IMR-90 (cell line): Measurements from ENCODE around the gene FOXP4. TPM values are rescaled to one million over a fixed set of nuclear protein-coding genes. Genes with fewer than 3 reads are reported as not detected.

Experiments used
- ATAC-seq: fragments of 200-7000 bp; cut with Tn5 transposase; 2 replicates; pipeline ENCODE4 v1.9.1; 2020; ENCODE audit warnings: low read depth, mild to moderate bottlenecking, moderate library complexity
- BruUV-seq: library from RNA; stranded (reverse); fragments of 400-500 nt; replicated peaks from 2 replicates; lab custom pipeline; 2021; lab: Mats Ljungman, UMichigan
- CTCF ChIA-PET: fragments of 300-600 bp; formaldehyde crosslinking; extraction: SDS; loops from one replicate; lab custom pipeline; 2021; ENCODE audit warnings: antibody characterized with exemption; lab: Yijun Ruan, JAX
- POLR2A ChIA-PET: fragments of 300-600 bp; sonication (Branson Sonifier 250); formaldehyde crosslinking; loops from one replicate; lab custom pipeline; 2022; ENCODE audit warnings: antibody characterized with exemption; ENCODE audit not compliant: unreplicated experiment; lab: Charles Lee
- DNase-seq: peaks from one replicate; pipeline ENCODE4 v3.0.0; 2013
- H2AFZ ChIP-seq: replicated peaks from 2 replicates; pipeline ENCODE3; 2013; ENCODE audit warnings: low read length, mild to moderate bottlenecking; ENCODE audit not compliant: poor library complexity
- H2AK5ac ChIP-seq: 2 replicates; pipeline ENCODE4 v1.6.1; 2013; ENCODE audit warnings: low read depth, low read length, inconsistent platforms
- H2AK9ac ChIP-seq: replicated peaks from 2 replicates; pipeline ENCODE3; 2013; ENCODE audit warnings: mild to moderate bottlenecking, low read depth, low read length, moderate library complexity; ENCODE audit not compliant: poor library complexity
- H2BK120ac ChIP-seq: 2 replicates; pipeline ENCODE4 v1.6.1; 2013; ENCODE audit warnings: low read depth, low read length, inconsistent platforms
- H2BK15ac ChIP-seq: 3 replicates; pipeline ENCODE4 v1.6.1; 2013; ENCODE audit warnings: low read depth, low read length, inconsistent platforms
- H2BK20ac ChIP-seq: 2 replicates; pipeline ENCODE4 v1.6.1; 2013; ENCODE audit warnings: low read depth, mild to moderate bottlenecking, inconsistent platforms, low read length, moderate library complexity
- H2BK5ac ChIP-seq: 2 replicates; pipeline ENCODE4 v1.6.1; 2013; ENCODE audit warnings: mild to moderate bottlenecking, low read depth, low read length, inconsistent platforms; ENCODE audit not compliant: poor library complexity, severe bottlenecking
- H3K14ac ChIP-seq: replicated peaks from 2 replicates; pipeline ENCODE4 v1.6.1; 2013; ENCODE audit warnings: low read depth, low read length, inconsistent platforms
- H3K18ac ChIP-seq: 2 replicates; pipeline ENCODE4 v1.6.1; 2013; ENCODE audit warnings: low read depth, low read length, control low read depth
- H3K23ac ChIP-seq: 2 replicates; pipeline ENCODE4 v1.6.1; 2013; ENCODE audit warnings: low read depth, low read length, inconsistent platforms
- H3K27ac ChIP-seq: 2 replicates; pipeline ENCODE4 v1.5.1; 2013; ENCODE audit warnings: mild to moderate bottlenecking, control low read depth, low read length; ENCODE audit not compliant: insufficient read depth
- H3K27me3 ChIP-seq: 2 replicates; pipeline ENCODE4 v1.6.1; 2013; ENCODE audit warnings: low read length; ENCODE audit not compliant: control insufficient read depth, insufficient read depth
- H3K36me3 ChIP-seq: 2 replicates; pipeline ENCODE4 v1.6.1; 2013; ENCODE audit warnings: low read length, mixed read lengths; ENCODE audit not compliant: control insufficient read depth, insufficient read depth
- H3K4ac ChIP-seq: 2 replicates; pipeline ENCODE4 v1.6.1; 2013; ENCODE audit warnings: low read depth, low read length, inconsistent platforms
- H3K4me1 ChIP-seq: 2 replicates; pipeline ENCODE4 v1.6.1; 2013; ENCODE audit warnings: low read length, mixed read lengths; ENCODE audit not compliant: control insufficient read depth, insufficient read depth
- H3K4me2 ChIP-seq: 2 replicates; pipeline ENCODE4 v1.6.1; 2013; ENCODE audit warnings: low read depth, mild to moderate bottlenecking, control low read depth, low read length, moderate library complexity
- H3K4me3 ChIP-seq: 2 replicates; pipeline ENCODE4 v1.5.1; 2013; ENCODE audit warnings: low read depth, mild to moderate bottlenecking, control low read depth, low read length, moderate library complexity; ENCODE audit not compliant: insufficient read depth
- H3K56ac ChIP-seq: 2 replicates; pipeline ENCODE4 v1.6.1; 2013; ENCODE audit warnings: low read length, inconsistent platforms; ENCODE audit not compliant: insufficient read depth; ENCODE audit errors: extremely low read depth
- H3K79me1 ChIP-seq, 2 experiments: 2 replicates each; pipeline ENCODE4 v1.6.1; 2013; ENCODE audit warnings: low read length in 2 of 2, inconsistent platforms in 1 of 2, low read depth in 1 of 2
- H3K9ac ChIP-seq: 2 replicates; pipeline ENCODE4 v1.6.1; 2013; ENCODE audit warnings: low read depth, low read length, control low read depth
- H3K9me1 ChIP-seq: 2 replicates; pipeline ENCODE4 v1.6.1; 2013; ENCODE audit warnings: low read length, inconsistent platforms; ENCODE audit not compliant: insufficient read depth
- H3K9me3 ChIP-seq: 2 replicates; pipeline ENCODE4 v1.6.1; 2013; ENCODE audit warnings: low read length; ENCODE audit not compliant: control insufficient read depth, insufficient read depth
- H4K20me1 ChIP-seq: 2 replicates; pipeline ENCODE4 v1.6.1; 2013; ENCODE audit warnings: low read length, inconsistent platforms; ENCODE audit not compliant: insufficient read depth
- H4K5ac ChIP-seq: 2 replicates; pipeline ENCODE4 v1.6.1; 2013; ENCODE audit warnings: mild to moderate bottlenecking, low read depth, low read length, control low read depth
- H4K8ac ChIP-seq, 2 experiments: 2 replicates each; pipeline ENCODE4 v1.6.1; 2013; ENCODE audit warnings: low read depth in 2 of 2, low read length in 2 of 2, control low read depth in 1 of 2, inconsistent platforms in 1 of 2
- H4K91ac ChIP-seq: 2 replicates; pipeline ENCODE4 v1.6.1; 2013; ENCODE audit warnings: low read depth, low read length, inconsistent platforms; ENCODE audit not compliant: insufficient read depth
- BHLHE40 ChIP-seq: fragments of 150-350 bp; IDR thresholded peaks from 2 replicates; pipeline ENCODE4 v1.6.1; 2016; ENCODE audit warnings: mild to moderate bottlenecking, low read depth, low read length
- CEBPB ChIP-seq: IDR thresholded peaks from 2 replicates; pipeline ENCODE4 v1.6.1; 2012; ENCODE audit warnings: low read depth, low read length, improper control_type of control experiment
- ELK1 ChIP-seq: fragments of 150-350 bp; IDR thresholded peaks from 2 replicates; pipeline ENCODE4 v1.6.1; 2016; ENCODE audit warnings: low read depth, mild to moderate bottlenecking, low read length, moderate library complexity, borderline replicate concordance
- FOS ChIP-seq: fragments of 150-350 bp; IDR thresholded peaks from 2 replicates; pipeline ENCODE4 v1.6.1; 2016; ENCODE audit warnings: low read depth, low read length
- MAFK ChIP-seq: IDR thresholded peaks from 2 replicates; pipeline ENCODE4 v1.6.1; 2012; ENCODE audit warnings: low read depth, low read length, improper control_type of control experiment
- MAZ ChIP-seq: IDR thresholded peaks from 2 replicates; pipeline ENCODE4 v1.6.1; 2012; ENCODE audit warnings: low read depth, mild to moderate bottlenecking, low read length, improper control_type of control experiment, moderate library complexity, borderline replicate concordance
- POLR2A ChIP-seq: IDR thresholded peaks from 2 replicates; pipeline ENCODE4 v1.6.1; 2012; ENCODE audit warnings: mild to moderate bottlenecking, low read depth, low read length
- RAD21 ChIP-seq: IDR thresholded peaks from 2 replicates; pipeline ENCODE4 v1.6.1; 2012; ENCODE audit warnings: low read length, improper control_type of control experiment
- RCOR1 ChIP-seq: IDR thresholded peaks from 2 replicates; pipeline ENCODE4 v1.6.1; 2012; ENCODE audit warnings: mild to moderate bottlenecking, low read length, improper control_type of control experiment; ENCODE audit not compliant: insufficient replicate concordance
- RFX5 ChIP-seq: IDR thresholded peaks from 2 replicates; pipeline ENCODE4 v1.8.0; 2012; ENCODE audit warnings: low read depth, mild to moderate bottlenecking, low read length, moderate library complexity
- SMC3 ChIP-seq: fragments of 150-350 bp; IDR thresholded peaks from 2 replicates; pipeline ENCODE4 v1.6.1; 2016; ENCODE audit warnings: low read depth, mild to moderate bottlenecking, antibody characterized with exemption, low read length, moderate library complexity
- WGBS, 2 experiments: methylation state at CpG; one replicate each; pipeline versions ENCODE4 v1.1.5 to v1.1.7; 2013; ENCODE audit warnings: missing lambda C conversion rate in 2 of 2; ENCODE audit not compliant: insufficient read length in 1 of 2; ENCODE audit errors: extremely low coverage in 2 of 2; 5-methylcytosine and 5-hydroxymethylcytosine counted together
- dilution Hi-C: fragments of 300-500 bp; cut with HindIII; formaldehyde crosslinking; loops from one replicate; pipeline ENCODE4 v1.14.3; 2018; ENCODE audit warnings: low sequenced_read_pairs; ENCODE audit not compliant: unreplicated experiment
- in situ Hi-C: fragments of 300-500 bp; cut with MboI; formaldehyde crosslinking; loops from 3 replicates; pipeline ENCODE4 v1.14.3; 2019; ENCODE audit warnings: low sequenced_read_pairs, inconsistent platforms, mixed read lengths
- intact Hi-C: fragments of 100-400 bp; cut with micrococcal nuclease; formaldehyde crosslinking; loops from 2 replicates; pipeline ENCODE4 v1.10.0; 2022
- polyA plus RNA-seq, 3 experiments: library from polyadenylated mRNA; depleted of rRNA; stranded (reverse); fragments of >200 nt; gene quantifications; 2 replicates each; pipeline ENCODE4 v1.2.3, GENCODE V29; 2012; ENCODE audit warnings: low replicate concordance in 1 of 3
- total RNA-seq: library from RNA; depleted of rRNA; stranded (reverse); fragments of >200 nt; gene quantifications from 2 replicates; pipeline ENCODE4 v1.2.3, GENCODE V29; 2012
- TF ChIP-seq, protein P1 (sequence below): conservative IDR thresholded peaks from 2 replicates; pipeline ENCODE4 v1.5.1; 2012; ENCODE audit warnings: mild to moderate bottlenecking, low read depth, low read length, improper control_type of control experiment

The FOXP4 gene
- total and polyA plus RNA-seq, 2 of the 4 experiments (the other 2 are of a cell fraction), result 0.72 to 9.5 TPM

GRCh38 chr6:41618598-41618997, 72.4 kb downstream of the FOXP4 start:
- Histone ChIP-seq H3K4me3 (no peak overlapping the region), H2BK20ac (no peak overlapping the region), H3K27me3 (peaks cover 23% of the 10 kb centered on the region), H3K4me2 (no peak overlapping the region), H3K9me3 (peaks cover 13% of the 10 kb centered on the region), H3K18ac (no peak overlapping the region), H4K5ac (no peak overlapping the region), H3K56ac (no peak overlapping the region), H4K8ac (no peak overlapping the region), H2AFZ (no peak overlapping the region), H3K27ac (no peak overlapping the region), H3K4ac (no peak overlapping the region), H3K79me1 (no peaks in the 10 kb centered on the region), H2BK120ac (no peak overlapping the region), H2BK5ac (no peak overlapping the region), H3K36me3 (no peaks in the 10 kb centered on the region), H3K14ac (no peak overlapping the region), H4K91ac (no peak overlapping the region), H3K4me1 (no peaks in the 10 kb centered on the region), H2AK9ac (no peak overlapping the region), H3K23ac (no peak overlapping the region), H3K9ac (no peak overlapping the region), H2AK5ac (no peak overlapping the region), H4K20me1 (no peaks in the 10 kb centered on the region), H3K9me1 (no peaks in the 10 kb centered on the region), H2BK15ac (no peak overlapping the region)
- TF ChIP-seq POLR2A (no peak), CEBPB (no peak), RAD21 (no peak), BHLHE40 (no peak), RCOR1 (no peak), MAFK (no peak), MAZ (no peak), ELK1 (no peak), RFX5 (no peak), SMC3 (no peak), FOS (no peak)
- TF ChIP-seq, protein P1, sequence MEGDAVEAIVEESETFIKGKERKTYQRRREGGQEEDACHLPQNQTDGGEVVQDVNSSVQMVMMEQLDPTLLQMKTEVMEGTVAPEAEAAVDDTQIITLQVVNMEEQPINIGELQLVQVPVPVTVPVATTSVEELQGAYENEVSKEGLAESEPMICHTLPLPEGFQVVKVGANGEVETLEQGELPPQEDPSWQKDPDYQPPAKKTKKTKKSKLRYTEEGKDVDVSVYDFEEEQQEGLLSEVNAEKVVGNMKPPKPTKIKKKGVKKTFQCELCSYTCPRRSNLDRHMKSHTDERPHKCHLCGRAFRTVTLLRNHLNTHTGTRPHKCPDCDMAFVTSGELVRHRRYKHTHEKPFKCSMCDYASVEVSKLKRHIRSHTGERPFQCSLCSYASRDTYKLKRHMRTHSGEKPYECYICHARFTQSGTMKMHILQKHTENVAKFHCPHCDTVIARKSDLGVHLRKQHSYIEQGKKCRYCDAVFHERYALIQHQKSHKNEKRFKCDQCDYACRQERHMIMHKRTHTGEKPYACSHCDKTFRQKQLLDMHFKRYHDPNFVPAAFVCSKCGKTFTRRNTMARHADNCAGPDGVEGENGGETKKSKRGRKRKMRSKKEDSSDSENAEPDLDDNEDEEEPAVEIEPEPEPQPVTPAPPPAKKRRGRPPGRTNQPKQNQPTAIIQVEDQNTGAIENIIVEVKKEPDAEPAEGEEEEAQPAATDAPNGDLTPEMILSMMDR, result no peak
- CTCF ChIA-PET, result no interaction called here
- ATAC-seq (no peak), DNase-seq (no peak)
- POLR2A ChIA-PET, result no interaction called here
- no CpG with 5 or more reads among the region's 3 CpGs for WGBS, 2 experiments
- in situ Hi-C loops (no loop called here), dilution Hi-C loops (no loop called here), intact Hi-C loops (no loop called here)
- BruUV-seq, result no TSS peak
